K562 (cell line): Measurements from ENCODE around the gene ACAD8.

Source experiments
- ADNP ChIP-seq: fragments of 200-800 bp; sonication (Bioruptor generic); IDR thresholded peaks from 2 replicates; pipeline ENCODE4 v1.6.1; 2016; ENCODE audit warnings: missing genetic modification characterization, missing compliant biosample characterization
- BDP1 ChIP-seq: IDR thresholded peaks from 3 replicates; pipeline ENCODE4 v1.6.1; 2011; ENCODE audit not compliant: insufficient read length, insufficient read depth
- ELF4 ChIP-seq: fragments of 450-650 bp; formaldehyde crosslinking; IDR thresholded peaks from 2 replicates; pipeline ENCODE4 v1.4.0; 2022; ENCODE audit warnings: missing genetic modification characterization
- EZH2 ChIP-seq: IDR thresholded peaks from 2 replicates; pipeline ENCODE4 v1.6.1; 2012; ENCODE audit warnings: low read depth, mild to moderate bottlenecking, inconsistent platforms, low read length, borderline replicate concordance
- HDAC1 ChIP-seq, 2 experiments: fragments of 450-650 bp; IDR thresholded peaks; 2 replicates each; pipeline ENCODE4 v1.6.1; 2016 to 2017; ENCODE audit warnings: inconsistent platforms in 1 of 2, mild to moderate bottlenecking in 1 of 2, moderate library complexity in 1 of 2
- HEY1 ChIP-seq: fragments of 250-450 bp; sonication (Bioruptor Pico); IDR thresholded peaks from 2 replicates; pipeline ENCODE4 v1.5.0; 2020; ENCODE audit warnings: mild to moderate bottlenecking, moderate library complexity, borderline replicate concordance
- POLR2AphosphoS5 ChIP-seq: IDR thresholded peaks from 2 replicates; pipeline ENCODE4 v1.6.1; 2011; ENCODE audit warnings: mild to moderate bottlenecking, low read depth, low read length, moderate library complexity; ENCODE audit not compliant: control insufficient read depth, insufficient read depth
- POLR3G ChIP-seq: IDR thresholded peaks from 2 replicates; pipeline ENCODE4 v1.6.1; 2011; ENCODE audit not compliant: insufficient read length, insufficient replicate concordance; ENCODE audit errors: extremely low read depth
- TAF1 ChIP-seq: IDR thresholded peaks from 2 replicates; pipeline ENCODE4 v1.6.1; 2011; ENCODE audit warnings: mild to moderate bottlenecking, low read length, moderate library complexity; ENCODE audit not compliant: insufficient read depth, control insufficient read depth, severe bottlenecking; ENCODE audit errors: extremely low read depth
- TCF7L2 ChIP-seq: fragments of 150-350 bp; IDR thresholded peaks from 2 replicates; pipeline ENCODE4 v1.6.1; 2016; ENCODE audit warnings: low read depth, mild to moderate bottlenecking, low read length, moderate library complexity
- ZNF3 ChIP-seq: fragments of 250-450 bp; sonication (Bioruptor Pico); IDR thresholded peaks from 2 replicates; pipeline ENCODE4 v1.5.0; 2021; ENCODE audit warnings: mild to moderate bottlenecking, moderate library complexity
- TF ChIP-seq, protein P1 (sequence below), 3 experiments: IDR thresholded peaks in 2 of 3; conservative IDR thresholded peaks in 1 of 3; 2 replicates each; pipeline ENCODE4 v1.5.1; 2011 to 2012; ENCODE audit warnings: low read length in 3 of 3, mild to moderate bottlenecking in 3 of 3, control low read depth in 2 of 3, improper control_type of control experiment in 1 of 3, inconsistent platforms in 1 of 3, low read depth in 1 of 3, mixed read lengths in 1 of 3, moderate library complexity in 1 of 3; ENCODE audit not compliant: insufficient read depth in 2 of 3
- TF ChIP-seq, protein P2 (sequence below): fragments of 450-650 bp; IDR thresholded peaks from 2 replicates; pipeline ENCODE4 v1.6.1; 2016; ENCODE audit warnings: low read depth
- TF ChIP-seq, protein P3 (sequence below): sonication (generic); formaldehyde crosslinking; IDR thresholded peaks from 2 replicates; pipeline ENCODE4 v1.5.0; 2020; ENCODE audit warnings: missing genetic modification reagents

DNA sequence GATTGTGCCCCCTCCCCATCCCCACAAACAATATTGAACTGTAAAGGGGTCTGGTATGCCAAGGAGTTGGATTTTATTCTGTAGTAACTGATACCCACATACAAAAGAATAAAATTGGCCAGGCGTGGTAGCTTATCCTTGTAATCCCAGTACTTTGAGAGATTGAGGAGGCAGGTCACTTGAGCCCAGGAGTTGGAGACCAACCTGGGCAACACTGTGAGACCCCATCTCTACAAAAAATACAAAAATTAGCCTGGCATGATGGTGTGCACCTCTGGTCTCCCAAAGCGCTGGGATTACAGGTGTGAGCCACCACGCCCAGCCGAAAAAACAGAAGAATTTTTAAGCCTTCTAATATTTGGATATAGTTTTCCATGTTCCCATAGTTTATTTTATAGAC is 18.6 kb downstream of the ACAD8 start:
- TF ChIP-seq, protein P1, sequence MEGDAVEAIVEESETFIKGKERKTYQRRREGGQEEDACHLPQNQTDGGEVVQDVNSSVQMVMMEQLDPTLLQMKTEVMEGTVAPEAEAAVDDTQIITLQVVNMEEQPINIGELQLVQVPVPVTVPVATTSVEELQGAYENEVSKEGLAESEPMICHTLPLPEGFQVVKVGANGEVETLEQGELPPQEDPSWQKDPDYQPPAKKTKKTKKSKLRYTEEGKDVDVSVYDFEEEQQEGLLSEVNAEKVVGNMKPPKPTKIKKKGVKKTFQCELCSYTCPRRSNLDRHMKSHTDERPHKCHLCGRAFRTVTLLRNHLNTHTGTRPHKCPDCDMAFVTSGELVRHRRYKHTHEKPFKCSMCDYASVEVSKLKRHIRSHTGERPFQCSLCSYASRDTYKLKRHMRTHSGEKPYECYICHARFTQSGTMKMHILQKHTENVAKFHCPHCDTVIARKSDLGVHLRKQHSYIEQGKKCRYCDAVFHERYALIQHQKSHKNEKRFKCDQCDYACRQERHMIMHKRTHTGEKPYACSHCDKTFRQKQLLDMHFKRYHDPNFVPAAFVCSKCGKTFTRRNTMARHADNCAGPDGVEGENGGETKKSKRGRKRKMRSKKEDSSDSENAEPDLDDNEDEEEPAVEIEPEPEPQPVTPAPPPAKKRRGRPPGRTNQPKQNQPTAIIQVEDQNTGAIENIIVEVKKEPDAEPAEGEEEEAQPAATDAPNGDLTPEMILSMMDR (IDR thresholded peaks at IDR 0.05 in 2 of 3, conservative IDR thresholded peaks at IDR 0.05 in 1 of 3; ENCODE audit: insufficient read depth in 2 of 3, low read depth in 1 of 3, low read length in 3 of 3): no peak
- TF ChIP-seq ELF4 (CRISPR knock-in tag): no peak
- no peak for TF ChIP-seq BDP1
- TF ChIP-seq, protein P2, sequence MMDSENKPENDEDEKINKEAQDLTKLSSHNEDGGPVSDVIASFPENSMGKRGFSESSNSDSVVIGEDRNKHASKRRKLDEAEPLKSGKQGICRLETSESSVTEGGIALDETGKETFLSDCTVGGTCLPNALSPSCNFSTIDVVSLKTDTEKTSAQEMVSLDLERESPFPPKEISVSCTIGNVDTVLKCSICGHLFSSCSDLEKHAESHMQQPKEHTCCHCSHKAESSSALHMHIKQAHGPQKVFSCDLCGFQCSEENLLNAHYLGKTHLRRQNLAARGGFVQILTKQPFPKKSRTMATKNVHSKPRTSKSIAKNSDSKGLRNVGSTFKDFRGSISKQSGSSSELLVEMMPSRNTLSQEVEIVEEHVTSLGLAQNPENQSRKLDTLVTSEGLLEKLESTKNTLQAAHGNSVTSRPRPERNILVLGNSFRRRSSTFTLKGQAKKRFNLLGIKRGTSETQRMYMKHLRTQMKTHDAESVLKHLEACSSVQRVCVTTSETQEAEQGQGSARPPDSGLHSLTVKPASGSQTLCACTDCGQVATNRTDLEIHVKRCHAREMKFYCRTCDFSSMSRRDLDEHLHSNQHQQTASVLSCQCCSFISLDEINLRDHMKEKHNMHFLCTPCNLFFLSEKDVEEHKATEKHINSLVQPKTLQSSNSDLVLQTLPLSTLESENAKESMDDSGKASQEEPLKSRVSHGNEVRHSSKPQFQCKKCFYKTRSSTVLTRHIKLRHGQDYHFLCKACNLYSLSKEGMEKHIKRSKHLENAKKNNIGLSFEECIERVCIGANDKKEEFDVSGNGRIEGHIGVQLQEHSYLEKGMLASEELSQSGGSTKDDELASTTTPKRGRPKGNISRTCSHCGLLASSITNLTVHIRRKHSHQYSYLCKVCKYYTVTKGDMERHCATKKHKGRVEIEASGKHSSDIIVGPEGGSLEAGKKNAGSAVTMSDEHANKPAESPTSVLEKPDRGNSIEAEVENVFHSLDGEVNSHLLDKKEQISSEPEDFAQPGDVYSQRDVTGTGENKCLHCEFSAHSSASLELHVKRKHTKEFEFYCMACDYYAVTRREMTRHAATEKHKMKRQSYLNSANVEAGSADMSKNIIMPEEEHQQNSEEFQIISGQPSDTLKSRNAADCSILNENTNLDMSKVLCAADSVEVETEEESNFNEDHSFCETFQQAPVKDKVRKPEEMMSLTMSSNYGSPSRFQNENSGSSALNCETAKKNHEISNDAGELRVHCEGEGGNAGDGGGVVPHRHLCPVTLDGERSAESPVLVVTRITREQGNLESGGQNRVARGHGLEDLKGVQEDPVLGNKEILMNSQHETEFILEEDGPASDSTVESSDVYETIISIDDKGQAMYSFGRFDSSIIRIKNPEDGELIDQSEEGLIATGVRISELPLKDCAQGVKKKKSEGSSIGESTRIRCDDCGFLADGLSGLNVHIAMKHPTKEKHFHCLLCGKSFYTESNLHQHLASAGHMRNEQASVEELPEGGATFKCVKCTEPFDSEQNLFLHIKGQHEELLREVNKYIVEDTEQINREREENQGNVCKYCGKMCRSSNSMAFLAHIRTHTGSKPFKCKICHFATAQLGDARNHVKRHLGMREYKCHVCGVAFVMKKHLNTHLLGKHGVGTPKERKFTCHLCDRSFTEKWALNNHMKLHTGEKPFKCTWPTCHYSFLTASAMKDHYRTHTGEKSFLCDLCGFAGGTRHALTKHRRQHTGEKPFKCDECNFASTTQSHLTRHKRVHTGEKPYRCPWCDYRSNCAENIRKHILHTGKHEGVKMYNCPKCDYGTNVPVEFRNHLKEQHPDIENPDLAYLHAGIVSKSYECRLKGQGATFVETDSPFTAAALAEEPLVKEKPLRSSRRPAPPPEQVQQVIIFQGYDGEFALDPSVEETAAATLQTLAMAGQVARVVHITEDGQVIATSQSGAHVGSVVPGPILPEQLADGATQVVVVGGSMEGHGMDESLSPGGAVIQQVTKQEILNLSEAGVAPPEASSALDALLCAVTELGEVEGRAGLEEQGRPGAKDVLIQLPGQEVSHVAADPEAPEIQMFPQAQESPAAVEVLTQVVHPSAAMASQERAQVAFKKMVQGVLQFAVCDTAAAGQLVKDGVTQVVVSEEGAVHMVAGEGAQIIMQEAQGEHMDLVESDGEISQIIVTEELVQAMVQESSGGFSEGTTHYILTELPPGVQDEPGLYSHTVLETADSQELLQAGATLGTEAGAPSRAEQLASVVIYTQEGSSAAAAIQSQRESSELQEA: no peak
- no peak for TF ChIP-seq POLR2AphosphoS5
- TF ChIP-seq, protein P3, sequence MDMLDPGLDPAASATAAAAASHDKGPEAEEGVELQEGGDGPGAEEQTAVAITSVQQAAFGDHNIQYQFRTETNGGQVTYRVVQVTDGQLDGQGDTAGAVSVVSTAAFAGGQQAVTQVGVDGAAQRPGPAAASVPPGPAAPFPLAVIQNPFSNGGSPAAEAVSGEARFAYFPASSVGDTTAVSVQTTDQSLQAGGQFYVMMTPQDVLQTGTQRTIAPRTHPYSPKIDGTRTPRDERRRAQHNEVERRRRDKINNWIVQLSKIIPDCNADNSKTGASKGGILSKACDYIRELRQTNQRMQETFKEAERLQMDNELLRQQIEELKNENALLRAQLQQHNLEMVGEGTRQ (CRISPR knock-in tag): no peak
- TF ChIP-seq TAF1: no peak
- no peak for TF ChIP-seq ADNP (tag)
- no peak for TF ChIP-seq HEY1 (CRISPR knock-in tag)
- no peak for TF ChIP-seq EZH2
- TF ChIP-seq HDAC1 (IDR thresholded peaks at IDR 0.05): no peak
- no peak for TF ChIP-seq TCF7L2
- TF ChIP-seq ZNF3 (CRISPR knock-in tag): no peak
- no peak for TF ChIP-seq POLR3G
